Raji (cell line): ENCODE measurements around the gene RUNX2.

Source experiments
- POLR2A ChIP-seq: IDR thresholded peaks from 2 replicates; pipeline ENCODE4 v1.6.1; 2011; ENCODE audit warnings: low read depth, low read length, control low read depth; ENCODE audit not compliant: insufficient read depth

Gene RUNX2

DNA sequence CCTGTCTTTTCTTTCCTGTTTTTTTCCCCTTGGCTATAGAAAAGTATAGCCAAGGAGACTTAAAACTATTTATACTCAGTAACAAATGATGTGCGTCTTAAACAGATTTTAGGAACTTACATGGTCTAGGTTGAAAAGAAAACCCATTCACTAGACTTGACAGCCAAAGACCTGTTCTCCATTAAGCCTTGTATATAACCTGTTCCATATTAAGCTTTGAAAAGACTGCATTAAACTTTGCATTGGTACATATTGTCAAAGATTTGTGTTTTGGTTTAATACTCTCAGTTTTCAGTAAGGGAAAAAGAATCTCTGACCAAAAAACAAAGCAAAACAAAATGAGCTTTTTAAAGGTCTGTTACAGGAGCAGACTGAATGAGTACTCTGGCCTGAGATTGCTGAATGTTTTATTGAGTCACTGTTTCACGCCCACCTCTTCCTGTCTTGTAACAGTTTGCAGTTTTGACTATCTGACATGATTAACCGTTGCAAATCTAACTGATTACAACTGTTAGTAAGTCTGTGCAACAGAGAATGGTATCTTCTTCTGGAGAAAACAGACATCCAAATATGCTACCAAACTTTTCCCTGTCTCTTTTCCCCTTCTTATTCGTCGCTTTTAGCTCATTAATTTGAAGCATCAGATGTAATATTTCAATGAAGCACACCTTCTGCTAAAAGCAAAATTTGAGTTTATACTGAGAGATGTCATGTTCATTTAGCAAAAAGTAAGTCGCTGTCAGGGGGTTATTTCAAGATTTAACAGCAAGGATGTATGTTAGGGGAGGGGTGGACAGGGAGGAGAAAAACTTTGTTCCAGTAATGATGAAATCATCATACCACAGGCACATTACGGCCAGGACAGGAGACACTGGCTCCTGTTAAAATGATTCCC lies 108.7 kb downstream of the RUNX2 start:
- TF ChIP-seq POLR2A: no peak

DNA sequence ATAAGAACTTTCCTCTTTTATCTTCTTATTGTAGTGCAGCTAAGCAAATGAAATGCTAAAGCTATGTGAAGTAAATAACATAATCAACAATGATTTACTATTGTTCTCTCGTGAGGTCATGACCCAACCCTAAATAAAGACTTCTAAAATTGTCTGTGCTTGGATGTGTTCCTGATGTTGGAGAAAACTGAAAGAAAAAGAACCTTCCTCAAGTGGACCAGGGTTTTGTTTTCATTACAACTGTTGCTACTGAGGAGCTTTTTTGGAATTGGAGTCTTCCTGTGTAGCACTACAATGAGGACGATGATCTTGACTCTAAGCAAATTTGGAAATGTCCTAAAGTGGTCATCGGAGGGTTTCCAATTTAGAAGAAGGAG lies 109.3 kb downstream of the RUNX2 start:
- no peak for TF ChIP-seq POLR2A

DNA sequence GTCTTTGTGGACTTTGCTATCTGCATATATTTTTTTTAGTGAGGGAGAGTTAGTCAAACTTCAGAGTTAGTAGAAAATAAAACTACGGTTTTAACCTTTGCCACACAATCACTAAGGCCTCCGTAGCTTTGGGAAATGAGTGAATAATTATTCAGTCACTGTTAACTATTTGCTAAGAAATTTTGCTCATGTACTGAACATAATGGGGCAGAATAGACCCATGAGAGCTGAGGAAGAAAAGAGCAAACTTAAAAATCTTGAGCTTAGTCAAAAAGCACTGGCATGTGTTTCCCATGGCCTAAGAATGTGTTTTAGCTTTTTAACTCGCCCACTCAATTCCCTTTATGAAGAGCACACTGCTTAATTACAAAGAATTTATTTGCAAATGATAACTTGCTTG lies 110.0 kb downstream of the RUNX2 start:
- no peak for TF ChIP-seq POLR2A

DNA sequence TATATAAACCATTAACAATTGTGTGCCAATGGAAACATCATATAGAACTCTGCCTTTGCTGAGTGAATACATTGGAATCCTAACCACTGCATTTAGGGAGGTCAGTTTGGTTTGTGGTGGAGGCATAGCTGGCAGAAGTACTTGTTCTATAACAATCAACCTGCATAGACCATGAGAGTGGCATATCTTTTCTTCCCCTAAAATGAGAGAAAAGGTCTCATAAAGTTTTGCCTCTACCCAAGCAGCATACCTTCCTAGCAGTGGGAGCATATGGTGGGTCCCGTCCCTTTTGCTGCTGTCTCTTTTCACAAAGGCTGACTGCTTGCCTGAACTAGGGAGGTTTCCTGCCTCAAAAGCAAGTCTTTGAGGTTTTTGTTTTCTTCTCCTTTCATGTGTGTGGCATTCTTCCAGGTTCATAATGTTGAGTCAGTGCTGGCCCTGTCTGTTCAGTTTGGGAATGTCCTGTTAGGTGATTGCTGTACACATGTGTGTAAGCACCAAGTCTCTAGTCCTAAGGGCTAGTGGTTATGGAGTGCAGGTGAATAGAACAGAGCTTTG lies 110.8 kb downstream of the RUNX2 start:
- no peak for TF ChIP-seq POLR2A

DNA sequence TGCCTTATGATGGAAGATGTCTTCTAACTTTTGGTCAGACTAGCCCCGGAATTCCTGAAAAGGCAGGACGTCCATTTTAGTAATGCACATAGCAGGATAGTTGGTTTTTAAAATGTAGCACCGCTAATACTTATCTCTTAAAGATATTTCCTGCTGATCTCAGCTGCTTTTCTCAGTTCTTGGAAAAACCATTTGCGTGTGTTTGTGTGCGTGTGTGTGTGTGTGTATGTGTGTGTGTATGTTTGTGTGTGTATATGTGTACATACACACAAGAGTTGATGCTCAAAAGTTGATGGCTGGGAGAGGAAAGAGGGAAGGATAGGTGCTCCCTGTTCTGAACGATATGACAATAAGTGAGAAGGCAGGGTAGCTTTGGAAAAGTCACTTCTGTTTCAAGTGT lies 111.3 kb downstream of the RUNX2 start:
- TF ChIP-seq POLR2A: no peak

DNA sequence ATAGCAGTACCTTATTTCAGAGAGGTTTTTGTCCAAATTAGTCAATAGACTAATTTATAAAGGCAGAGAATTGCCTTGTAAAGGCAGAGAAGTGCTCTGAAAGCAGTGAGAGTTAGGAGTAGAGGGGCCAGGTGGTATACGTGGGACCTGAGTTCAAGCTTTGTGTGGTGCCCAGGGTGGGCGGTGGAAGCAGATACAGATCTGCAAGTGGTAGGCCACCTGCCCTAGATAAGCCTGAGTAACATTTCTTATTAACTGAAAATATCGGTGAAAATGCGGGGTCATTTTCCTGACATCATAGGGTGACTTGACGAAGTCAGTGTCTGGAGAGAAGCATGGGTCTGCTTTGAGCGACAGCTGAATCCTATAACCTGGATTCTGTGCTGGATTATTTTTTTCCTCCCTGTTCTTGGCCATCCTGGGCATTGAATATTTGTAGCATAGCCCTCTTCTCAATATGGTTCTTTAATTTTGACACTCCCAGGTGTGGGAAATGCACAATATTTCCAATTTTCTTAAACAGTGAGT lies 111.8 kb downstream of the RUNX2 start:
- no peak for TF ChIP-seq POLR2A

DNA sequence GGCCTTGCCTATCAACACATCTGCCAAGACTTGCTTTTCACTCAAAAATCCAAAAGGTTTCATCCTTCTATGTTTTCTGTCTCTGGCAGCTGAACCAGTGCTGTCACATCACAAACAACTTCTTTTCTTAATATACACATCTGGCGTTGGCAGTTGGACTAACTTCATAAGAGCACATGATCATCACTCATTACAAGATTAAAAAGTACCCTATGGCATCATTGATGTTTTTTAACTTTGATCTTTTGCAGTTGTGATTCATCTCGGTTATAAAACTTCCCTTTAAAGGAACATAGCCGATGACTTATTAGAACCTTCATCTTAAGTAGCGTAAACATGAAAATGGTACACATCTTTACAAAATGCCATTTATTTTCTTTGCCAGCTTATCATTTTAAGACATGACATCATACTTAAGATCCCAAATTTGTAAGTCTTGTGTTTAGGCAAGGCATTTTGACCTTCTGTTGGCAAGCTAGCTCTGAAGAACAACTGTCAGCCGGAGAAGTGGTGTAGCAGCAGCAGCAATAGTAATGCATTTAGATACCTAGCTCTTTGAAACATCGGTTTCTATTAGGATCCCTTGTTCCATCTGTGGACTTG lies 113.8 kb downstream of the RUNX2 start:
- no peak for TF ChIP-seq POLR2A

DNA sequence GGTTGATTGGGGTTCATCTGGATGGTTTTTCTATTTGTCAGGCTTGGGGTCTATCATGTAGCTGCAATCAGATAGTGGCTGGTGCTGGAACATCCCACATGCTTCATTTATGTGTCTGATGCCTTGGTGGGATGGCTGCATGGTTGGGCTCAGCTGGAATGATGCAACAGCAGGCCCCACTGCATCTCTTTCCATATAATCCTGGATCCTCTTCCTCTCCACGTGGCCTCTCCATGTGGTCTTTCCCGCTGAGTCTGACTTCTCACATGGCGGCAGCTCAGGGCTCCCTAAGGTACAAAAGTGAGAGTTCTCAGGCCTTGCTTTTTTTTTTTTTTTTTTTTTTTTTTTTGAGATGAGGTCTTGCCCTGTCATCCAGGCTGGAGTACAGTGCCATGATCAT lies 114.6 kb downstream of the RUNX2 start:
- TF ChIP-seq POLR2A: no peak

DNA sequence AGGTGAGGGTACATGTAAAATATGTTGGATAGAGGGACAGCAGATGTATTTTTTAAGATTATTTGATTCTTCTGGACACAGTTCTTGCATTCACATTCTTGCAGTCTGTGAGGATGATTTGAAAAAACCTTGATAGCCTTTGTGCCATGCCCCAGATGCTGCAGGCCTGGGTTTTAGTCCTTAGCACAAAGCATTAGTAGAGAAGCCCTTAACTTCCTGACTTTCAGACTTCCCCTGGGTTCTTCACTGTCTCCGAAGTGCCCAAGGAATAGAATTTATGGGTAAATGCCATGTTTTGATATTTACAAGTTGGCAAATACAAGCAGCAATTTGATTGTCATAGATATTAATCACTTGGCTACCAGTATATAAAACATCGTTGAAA lies 117.2 kb downstream of the RUNX2 start:
- no peak for TF ChIP-seq POLR2A

DNA sequence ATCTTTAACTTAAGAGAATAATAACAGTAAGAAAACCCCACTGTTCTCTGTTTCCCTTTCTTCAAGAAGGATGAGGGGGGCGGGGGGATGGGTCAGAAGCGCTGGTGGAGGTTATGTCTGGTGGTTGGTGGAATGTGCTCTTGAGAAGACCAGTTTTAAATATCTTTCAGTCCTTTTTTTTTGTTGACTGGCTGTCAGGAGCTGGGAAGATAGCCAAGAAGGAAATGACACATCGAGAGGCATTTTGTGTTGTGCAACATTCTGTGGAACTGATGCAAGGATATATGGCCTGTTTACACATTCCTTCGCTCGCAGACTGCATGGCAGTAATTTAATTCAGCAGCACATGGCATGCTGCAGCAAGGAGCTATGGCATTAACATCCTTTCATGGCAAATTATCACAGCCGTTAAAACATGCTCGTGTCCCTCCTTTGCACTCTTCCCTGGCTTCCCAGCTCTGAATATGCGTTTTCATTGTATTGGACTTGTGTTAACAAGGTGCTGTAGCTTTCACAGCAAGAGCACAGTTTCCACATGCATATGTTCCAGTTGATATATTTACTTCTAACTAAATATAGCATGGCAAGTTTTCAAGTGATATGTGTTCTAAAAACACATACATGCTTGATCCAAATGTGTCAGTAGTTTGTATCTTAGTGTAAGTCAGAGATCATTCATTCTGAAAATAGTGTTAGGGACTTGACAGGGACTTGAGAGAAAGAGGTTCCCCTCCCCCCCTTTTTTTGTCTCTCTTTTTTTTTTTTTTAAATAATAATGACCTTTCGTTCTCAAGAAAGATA lies 117.8 kb downstream of the RUNX2 start:
- TF ChIP-seq POLR2A: no peak

DNA sequence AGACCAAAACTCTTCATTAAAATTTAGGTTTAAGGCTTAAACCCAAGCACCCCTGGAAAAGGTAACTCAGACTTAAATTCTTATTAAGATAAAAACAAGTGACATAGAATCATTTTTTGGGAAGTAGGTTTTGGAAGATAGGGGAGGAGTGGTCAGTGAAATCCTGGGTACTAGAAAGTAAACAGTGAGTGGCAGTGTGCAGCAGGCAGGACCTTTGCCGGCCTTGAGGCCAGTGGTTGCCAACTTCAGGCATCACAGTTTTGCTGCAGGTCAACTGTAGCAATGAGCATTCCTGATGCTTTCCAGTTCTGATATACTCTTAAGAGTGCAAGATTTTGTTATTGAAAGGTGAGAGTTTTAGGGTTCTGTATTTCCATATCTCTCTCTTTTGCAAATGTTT lies 118.9 kb downstream of the RUNX2 start:
- TF ChIP-seq POLR2A: no peak

DNA sequence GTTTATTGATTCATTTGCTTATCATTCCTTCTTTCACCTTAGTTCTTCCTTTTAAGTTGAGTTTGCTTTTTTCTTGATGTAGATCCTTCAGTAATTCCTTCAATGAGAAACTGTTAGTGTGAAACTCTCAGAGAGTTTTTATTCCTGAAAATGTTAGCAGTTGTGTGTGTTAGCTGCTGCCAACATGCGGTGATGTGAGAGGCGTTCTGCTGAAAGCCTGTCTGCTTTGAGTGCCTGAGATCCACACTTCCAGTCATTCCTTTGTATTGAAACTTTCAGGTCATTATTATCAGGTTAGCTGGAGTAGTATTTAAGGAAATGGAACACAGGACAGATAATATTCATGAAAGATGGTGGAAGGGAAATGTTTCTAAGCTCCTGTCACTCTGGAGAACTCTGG lies 119.6 kb downstream of the RUNX2 start:
- no peak for TF ChIP-seq POLR2A

DNA sequence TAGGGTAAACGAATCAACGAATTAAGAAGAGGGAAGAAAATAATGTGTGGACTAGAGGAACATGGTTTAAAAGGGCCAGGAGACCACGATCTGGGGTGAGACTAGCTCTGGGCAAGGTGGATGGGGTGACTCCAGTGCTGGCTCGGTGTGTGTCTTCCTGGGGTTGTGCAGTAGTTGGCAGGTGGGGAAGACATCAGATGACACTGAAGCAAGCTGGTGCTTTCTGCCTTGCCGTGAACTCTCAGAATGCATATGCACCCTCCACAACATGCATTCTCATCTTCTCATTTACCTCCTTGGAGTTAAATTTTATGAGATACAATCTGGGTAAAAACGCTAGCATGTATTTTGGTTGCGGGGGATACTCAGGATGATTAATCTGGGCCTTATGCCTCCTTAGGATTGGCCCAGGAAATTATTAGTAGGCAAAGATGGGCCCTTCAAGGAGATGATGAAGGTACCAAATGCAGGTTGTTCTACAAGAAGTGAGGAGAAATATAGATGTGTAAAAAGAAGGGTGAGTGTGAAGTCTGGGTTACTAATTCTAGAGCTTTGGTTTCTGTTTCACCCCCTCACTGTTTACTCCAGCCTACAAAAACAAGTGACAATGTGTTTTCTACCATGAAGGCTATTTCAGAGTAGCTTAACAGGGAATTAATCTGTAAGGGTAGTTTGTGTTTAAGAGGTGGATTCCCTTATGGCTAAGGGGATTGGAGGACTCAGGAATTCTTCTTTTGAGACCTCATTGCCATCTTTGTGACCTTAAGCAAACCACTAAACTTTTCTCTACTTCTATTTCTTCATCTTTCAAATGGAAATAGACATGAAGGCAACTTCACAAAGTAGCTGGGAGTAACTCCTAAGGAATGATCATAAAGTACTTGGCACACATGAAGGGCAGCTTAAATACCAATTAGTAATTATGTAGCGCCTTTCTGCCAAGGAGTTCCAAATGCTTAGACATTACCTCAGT lies 120.6 kb downstream of the RUNX2 start:
- TF ChIP-seq POLR2A: no peak

DNA sequence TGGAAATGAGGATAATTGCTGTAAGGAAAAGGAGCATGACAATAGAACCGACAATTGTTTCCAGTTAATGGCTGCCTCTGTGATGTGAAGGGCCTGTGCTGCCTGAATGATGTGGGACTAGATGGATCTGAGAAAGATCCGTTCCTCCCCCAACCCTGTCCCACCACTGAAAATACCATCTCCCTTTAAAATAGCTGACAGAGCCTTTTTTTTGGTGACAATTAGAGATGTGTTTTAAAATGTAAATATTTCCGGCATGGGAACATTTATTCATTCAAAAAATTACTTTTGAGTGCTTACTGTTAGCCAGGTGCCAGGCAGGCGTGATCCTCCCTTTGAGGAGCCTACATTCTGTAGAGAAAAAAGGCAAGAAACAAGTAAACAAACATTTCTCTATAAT lies 122.0 kb downstream of the RUNX2 start:
- TF ChIP-seq POLR2A: no peak
